ENCODE data around the gene ARL4D.
"Not testable (repeated sequence)": the region's sequence is repeated elsewhere in the genome, so short reads cannot be mapped to it uniquely, and the experiment has no call there.

The ARL4D gene

GRCh38 chr17:43398724-43399595 is at the start of gene ARL4D:
Gene ARL4D (plus strand): TSS chr17:43398993. CDS start chr17:43399733, 740 bp downstream.
- DNase-seq, result peak; percentile 79 to 80

GRCh38 chr17:43349142-43349541 is 49.7 kb upstream of the ARL4D start:
- DNase-seq, result no peak

- no peak for DNase-seq
Observed at GRCh38 chr17:43350888-43351361, 47.9 kb upstream of the ARL4D start.

- DNase-seq, result no peak
Observed at GRCh38 chr17:43351691-43352090, 47.1 kb upstream of the ARL4D start.

- DNase-seq, result no peak
Observed at GRCh38 chr17:43352579-43353331, 46.0 kb upstream of the ARL4D start.

- DNase-seq, result no peak
Observed at GRCh38 chr17:43353393-43353792, 45.4 kb upstream of the ARL4D start.

- DNase-seq, result no peak
Observed at GRCh38 chr17:43354371-43354770, 44.4 kb upstream of the ARL4D start.

- DNase-seq, result no peak
Observed at GRCh38 chr17:43356450-43356849, 42.3 kb upstream of the ARL4D start.

- DNase-seq, result no peak
Observed at GRCh38 chr17:43356999-43357398, 41.8 kb upstream of the ARL4D start.

- no peak for DNase-seq
Observed at GRCh38 chr17:43359469-43360110, 39.2 kb upstream of the ARL4D start.

GRCh38 chr17:43360376-43360738 is 38.4 kb upstream of the ARL4D start:
- peak; percentile 71 to 79 for DNase-seq

- peak; percentile 86 to 90 for DNase-seq
Observed at GRCh38 chr17:43360739-43361505, 37.9 kb upstream of the ARL4D start.

- no peak for DNase-seq
Observed at GRCh38 chr17:43363181-43363925, 35.4 kb upstream of the ARL4D start.

GRCh38 chr17:43363926-43364285 is 34.9 kb upstream of the ARL4D start:
- no peak for DNase-seq

- DNase-seq, result no peak
Observed at GRCh38 chr17:43365356-43365755, 33.4 kb upstream of the ARL4D start.

GRCh38 chr17:43365921-43366320 is 32.9 kb upstream of the ARL4D start:
- not testable (repeated sequence) for DNase-seq

- DNase-seq, result no peak
Observed at GRCh38 chr17:43366891-43367736, 31.7 kb upstream of the ARL4D start.

GRCh38 chr17:43367737-43368242 is 31.0 kb upstream of the ARL4D start:
- DNase-seq, result peak in 1 of 2 donors; percentile 28

GRCh38 chr17:43368740-43369506 is 29.9 kb upstream of the ARL4D start:
- peak; percentile 60 to 66 for DNase-seq

- no peak for DNase-seq
Observed at GRCh38 chr17:43369986-43370385, 28.8 kb upstream of the ARL4D start.
